GM12892 (cell line): ENCODE data around the gene CERT1.

Experiments used
- POLR2A ChIP-seq: IDR thresholded peaks from 2 replicates; pipeline ENCODE4 v1.6.1; 2011; ENCODE audit warnings: low read depth, low read length, control low read depth
- TAF1 ChIP-seq: IDR thresholded peaks from 2 replicates; pipeline ENCODE4 v1.6.1; 2011; ENCODE audit warnings: low read depth, mild to moderate bottlenecking, control low read depth, low read length, borderline replicate concordance

DNA sequence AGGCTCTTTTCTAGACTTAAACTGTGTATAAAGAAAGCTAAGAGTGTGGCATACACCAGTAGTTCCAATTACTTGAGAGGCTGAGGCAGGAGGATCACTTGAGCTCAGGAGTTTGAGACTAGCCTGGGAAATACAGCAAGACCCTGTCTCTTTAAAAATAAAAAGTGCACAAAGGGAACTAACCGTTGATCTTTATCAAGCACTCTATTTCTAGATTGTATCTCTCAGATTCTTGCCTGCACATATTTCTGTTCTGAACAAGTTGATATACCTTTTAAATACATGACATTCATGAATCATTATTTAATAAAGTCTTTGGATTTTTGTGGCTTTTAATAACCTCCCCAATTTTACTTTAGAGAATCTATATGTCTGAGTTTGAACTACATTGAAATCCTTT lies 127.2 kb downstream of the CERT1 start:
- TF ChIP-seq POLR2A, result no peak
- TF ChIP-seq TAF1, result no peak
